C1 segment of cervical spinal cord (tissue), 14 donors: ENCODE measurements around the gene TSEN34.
"Not testable (repeated sequence)": the region's sequence is repeated elsewhere in the genome, so short reads cannot be mapped to it uniquely, and the experiment has no call there.

ENCODE experiments used
- DNase-seq, 14 donors: peaks; one replicate each; lab custom pipeline; 2025; lab: John Stamatoyannopoulos, UW

TSEN34 gene

GRCh38 chr19:54207983-54208783 is 17.1 kb downstream of the TSEN34 start:
- peak in 11 of 14 donors; percentile 14 to 78 (median 54) for DNase-seq

DNA sequence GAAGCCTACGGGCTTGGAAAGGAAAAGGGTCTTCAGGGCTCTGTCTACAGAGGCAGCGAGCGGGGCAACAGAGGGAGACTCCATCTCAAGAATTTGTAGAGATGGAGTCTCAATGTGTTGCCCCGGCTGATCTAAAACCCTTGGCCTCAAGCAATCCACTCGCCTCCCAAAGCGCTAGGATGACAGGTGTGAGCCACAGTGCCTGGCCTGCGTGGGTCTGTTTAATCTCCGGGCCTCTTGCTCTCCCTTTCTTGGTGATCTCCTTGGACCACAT is 17.6 kb downstream of the TSEN34 start:
- no peak for DNase-seq

DNA sequence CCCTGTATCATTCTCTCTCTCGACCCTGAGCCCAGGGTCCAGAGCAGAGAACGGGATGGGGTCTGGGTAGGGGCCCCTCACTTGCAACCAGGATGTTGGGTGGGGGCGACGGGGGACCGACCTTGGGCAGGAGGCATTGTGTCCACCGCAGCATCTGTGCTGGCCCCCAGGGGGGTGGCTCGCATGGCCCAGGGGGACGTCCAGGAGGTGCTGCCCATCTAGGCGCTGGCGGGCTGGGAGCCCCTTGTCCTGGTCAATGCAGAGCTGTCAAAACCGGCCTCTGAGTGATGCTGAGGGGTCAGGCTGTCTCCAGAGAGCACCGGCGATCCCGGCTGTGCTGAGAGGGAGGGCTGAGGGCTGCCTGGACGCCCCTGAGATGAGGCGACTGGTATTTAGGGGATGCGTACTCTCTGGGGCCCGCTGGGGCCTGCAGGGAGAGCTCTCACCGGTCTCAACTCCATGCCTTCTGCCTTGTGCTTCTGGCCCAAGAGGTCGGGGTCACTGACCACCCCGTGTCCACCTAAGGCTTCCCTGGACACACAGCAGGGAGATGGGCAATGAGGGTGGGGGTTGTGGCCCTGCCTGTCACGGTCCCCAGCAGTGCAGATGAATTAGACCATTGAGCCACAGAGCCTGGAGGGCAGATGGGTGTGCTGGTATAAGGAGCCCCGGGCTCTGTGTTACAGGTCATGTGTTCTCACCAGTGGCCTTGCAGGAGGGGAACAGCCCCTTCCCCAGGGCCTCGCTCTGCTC is 18.1 kb downstream of the TSEN34 start:
- DNase-seq = peak in 9 of 14 donors; percentile 21 to 86 (median 61)

- DNase-seq = peak in 11 of 14 donors; percentile 21 to 86 (median 61)
Observed at GRCh38 chr19:54209811-54210494, 18.8 kb downstream of the TSEN34 start.

GRCh38 chr19:54211235-54211634 is 20.1 kb downstream of the TSEN34 start:
- DNase-seq = no peak

GRCh38 chr19:54214217-54214616 is 23.1 kb downstream of the TSEN34 start:
- not testable (repeated sequence) for DNase-seq

DNA sequence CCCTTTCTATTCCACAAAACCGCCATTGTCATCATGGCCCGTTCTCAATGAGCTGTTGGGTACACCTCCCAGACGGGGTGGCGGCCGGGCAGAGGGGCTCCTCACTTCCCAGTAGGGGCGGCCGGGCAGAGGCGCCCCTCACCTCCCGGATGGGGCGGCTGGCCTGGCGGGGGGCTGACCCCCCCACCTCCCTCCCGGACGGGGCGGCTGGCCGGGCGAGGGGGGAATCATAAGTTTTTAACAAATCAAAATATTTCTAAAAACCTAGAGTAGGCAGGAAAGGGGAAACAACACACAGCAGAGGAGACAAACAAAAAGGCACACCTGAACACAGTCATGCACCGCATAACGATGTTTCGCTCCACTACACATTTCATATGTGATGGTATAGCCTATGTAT is 23.6 kb downstream of the TSEN34 start:
- not testable (repeated sequence) for DNase-seq

- no peak for DNase-seq
Observed at GRCh38 chr19:54216869-54217268, 25.8 kb downstream of the TSEN34 start.

DNA sequence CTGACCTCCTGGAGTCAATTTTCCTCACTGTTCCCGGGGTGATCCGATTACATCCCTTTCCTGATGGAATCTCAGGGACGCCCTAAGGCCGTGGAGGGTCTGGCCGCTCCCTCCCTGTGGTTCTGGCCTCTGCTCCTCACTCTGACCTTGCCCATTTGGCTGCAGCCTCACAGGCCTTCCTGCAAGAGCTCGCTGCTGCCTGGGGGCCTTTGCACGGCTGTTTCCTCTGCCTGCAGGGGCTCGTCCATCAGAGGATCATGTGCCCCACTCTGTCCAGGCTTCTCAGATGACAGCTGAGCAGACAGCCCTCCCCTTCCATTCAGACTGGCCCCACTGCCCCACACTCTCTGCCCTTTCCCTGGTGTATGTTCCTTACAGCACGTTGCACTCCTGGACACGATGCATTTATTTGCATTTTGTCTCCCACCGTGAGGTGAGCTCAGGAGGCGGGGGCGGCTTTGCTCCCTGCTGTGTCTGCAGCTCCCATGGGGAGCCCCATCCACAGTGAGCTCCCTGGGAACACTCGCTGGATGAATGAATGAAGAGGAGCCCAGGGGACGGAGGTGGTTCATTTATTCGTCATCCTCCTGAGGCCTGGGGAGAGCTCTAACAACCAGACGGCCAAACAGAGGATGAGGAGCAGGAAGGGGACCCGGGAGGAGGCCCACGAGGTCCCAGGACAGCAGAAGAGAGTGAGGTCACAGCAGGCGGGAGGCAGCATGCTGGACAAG is 26.6 kb downstream of the TSEN34 start:
- DNase-seq = not testable (repeated sequence)

GRCh38 chr19:54218259-54218658 is 27.2 kb downstream of the TSEN34 start:
- DNase-seq = no peak

DNA sequence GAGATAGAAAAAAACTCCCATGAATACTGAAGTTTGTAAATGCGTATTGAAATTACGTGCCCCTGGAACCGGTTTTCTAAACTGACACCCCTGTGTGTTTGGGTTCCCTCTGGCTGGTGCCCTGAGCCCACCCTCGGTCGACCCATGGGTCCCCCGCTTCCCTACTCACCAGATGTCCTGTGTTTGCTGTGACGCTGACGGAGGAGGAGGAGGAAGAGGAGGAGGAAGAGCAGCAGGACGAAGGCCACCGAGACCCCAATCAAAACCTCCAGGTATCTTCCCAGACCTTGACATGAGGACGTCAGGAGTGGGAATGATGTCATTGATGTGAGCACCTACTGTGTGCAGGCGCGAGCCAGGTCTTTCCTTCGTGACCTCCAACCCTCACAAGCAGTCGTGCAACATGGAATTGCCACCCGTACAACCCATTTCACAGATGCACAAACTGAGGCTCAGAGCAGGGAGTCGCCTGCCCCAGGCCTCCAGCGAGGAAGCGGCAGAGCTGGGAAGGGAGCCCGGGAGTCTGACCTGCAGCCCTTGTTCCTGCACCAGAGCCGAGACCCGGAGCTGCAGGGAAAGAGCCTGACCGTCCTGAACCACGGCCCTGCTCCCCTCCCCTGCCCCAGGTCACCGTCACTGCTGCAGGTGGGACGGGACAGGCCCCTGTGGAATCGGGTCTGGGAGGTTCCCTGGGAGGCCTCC is 28.0 kb downstream of the TSEN34 start:
- no peak for DNase-seq

DNA sequence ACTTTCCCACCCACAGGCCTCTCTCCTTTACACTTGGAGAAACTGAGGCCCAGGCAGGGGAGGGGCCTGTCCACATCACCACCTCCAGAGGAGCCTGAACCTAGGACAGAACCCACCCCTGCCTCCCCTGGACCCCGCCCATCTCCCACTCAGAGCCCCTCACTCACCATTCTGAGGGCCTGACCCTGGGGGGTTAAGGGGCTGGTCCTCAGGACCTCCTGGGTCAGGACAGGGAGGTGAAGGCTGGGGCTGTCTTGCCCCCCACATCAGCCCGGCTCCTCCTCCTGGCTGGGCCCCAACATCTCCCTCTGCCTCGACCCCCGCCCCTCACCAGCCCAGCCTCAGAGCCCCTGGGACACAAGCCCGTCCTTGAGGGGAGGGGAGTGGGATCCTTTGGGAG is 28.6 kb downstream of the TSEN34 start:
- not testable (repeated sequence) for DNase-seq

DNA sequence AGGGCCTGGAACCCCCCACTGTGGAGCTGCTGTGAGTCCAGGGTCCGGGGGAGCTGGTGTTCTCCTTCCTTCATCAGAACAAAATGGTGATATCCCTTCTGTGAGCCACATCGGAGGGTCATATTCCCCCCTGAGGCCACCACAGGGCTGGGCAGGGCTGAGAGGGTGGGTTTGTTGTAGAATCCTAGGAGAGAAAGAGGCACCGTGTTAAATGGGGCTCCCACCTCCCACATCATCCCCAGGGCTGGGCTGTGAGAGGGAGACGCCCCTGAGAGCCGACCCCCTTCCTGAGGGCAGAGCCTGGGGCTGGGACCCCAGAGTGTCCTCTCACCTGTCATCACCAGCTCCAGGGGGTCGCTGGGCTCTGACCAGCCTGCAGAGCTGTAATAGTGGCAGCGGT is 30.8 kb downstream of the TSEN34 start:
- DNase-seq = not testable (repeated sequence)

DNA sequence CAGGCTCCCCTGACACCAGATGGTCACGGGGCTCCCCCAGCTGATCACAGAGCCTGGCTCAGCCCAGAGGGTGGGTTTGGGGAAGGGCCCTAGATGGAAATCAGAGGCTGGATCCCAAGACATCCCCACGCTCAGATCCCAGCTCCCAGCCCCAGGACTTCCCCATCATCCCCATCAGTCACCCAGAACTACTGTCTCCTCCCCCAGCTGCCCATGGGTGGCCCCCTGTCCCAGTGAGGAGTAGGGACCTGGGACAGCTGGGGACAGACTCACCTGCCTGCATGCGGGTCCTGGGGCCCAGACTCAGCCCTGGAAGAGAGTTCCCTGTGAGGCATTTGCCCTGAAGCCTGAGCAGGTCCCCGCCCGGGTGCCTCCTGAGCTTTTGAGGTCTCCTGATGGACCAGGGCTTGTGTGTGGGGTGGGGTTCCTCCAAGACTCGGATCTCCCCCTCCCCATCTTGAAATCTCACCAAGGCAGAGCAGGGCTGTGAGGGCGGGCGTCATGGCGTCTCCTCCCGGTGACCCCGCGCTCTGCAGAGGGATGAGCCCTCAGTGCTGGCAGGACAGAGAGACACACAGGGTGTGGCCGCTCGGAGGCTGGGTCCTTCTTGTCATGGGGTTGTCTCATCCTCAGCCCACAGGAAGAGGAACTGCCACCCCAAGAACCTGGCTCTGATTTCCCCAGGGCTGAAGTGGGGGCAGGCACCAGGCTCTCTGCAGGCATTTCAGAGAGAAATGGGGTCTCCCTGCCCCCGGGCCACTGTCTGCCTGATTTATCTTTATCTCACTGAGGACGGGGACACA is 31.6 kb downstream of the TSEN34 start, which contains the start of gene LILRB3:
Gene LILRB3 (minus strand): TSS at position 534 of the 803 bp plus-strand sequence. CDS start 31 bp downstream, at position 503.
- DNase-seq = peak in 1 of 14 donors; percentile 7

- DNase-seq = not testable (repeated sequence)
Observed at GRCh38 chr19:54223277-54223936, 32.3 kb downstream of the TSEN34 start.

DNA sequence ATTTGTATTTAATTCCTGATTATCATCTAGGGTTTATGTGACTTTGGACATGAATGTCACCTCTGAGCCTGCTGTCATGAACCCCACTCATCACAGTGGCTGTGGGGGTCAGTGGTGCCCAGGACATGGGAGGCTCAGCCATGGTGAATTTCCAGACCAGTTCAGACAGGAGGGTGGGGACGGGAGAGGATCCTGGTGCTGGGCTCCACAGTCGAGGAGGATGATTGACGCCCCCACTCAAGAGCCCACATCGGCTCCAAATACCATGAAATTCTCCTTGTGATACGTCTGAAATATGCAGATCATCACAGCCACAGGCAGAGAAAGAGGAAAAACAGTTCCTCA is 32.8 kb downstream of the TSEN34 start:
- not testable (repeated sequence) for DNase-seq

GRCh38 chr19:54224619-54225018 is 33.5 kb downstream of the TSEN34 start:
- DNase-seq = not testable (repeated sequence)

DNA sequence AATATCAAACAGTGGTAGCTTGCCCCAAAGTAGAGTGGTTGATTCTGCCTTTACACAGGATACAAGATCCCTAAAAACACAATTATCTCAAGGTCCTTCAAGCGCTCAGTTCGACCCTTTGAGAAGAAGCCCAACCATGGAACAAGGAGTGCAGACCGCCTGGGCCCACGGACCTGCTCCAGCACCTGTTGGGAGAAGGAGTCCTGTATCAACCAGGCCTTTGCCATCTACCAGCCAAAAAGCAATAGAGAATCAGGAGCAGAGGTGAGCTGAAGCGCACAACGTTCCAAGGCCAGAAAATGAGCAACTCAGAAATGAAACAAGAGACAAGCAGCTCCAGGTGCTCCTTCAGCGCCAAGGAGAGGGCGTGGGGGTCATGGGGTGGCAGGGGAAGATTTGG is 38.0 kb downstream of the TSEN34 start:
- DNase-seq = no peak

DNA sequence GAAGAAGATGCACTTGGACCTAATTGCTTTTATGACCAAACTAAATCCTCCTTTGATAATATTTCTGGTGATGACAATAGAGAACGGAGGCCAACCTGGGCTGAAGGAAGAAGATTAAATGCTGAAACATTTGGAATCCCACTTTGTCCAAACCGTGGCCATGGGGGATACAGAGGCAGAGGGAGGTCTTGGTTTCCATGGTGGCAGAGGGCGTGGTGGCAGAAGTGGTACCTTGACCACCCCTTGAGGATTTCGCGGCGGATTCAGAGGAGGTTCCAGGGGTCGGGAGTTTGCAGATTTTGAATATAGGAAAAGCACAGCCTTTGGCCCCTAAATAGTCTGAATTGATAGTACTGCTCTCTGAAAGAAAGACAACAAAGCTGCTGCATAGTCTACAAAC is 38.9 kb downstream of the TSEN34 start:
- DNase-seq = no peak
